ENCODE results near the gene SND1.

Gene SND1

DNA sequence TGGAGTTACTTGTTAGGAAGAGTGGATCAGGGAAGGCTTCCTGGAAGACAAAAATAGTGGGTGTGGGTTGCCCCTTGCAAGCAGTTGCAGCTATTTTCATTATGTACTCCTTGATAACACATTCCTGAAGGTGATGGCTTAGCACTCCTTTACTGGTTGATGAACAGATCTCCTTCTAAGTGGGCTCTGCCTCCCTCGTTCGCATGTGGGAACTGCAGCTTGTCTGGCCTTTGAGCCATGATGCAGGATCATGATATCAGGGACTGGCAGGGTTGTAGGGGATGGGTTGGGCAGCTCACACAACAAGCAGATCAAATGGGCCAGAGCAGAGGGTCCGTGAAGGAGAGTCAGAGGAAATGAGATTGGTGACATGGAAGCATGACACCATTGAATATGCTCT is 408.0 kb downstream of the SND1 start:
- no peak for DNase-seq (ENCODE audit: low read depth)
- TF ChIP-seq, protein P1, sequence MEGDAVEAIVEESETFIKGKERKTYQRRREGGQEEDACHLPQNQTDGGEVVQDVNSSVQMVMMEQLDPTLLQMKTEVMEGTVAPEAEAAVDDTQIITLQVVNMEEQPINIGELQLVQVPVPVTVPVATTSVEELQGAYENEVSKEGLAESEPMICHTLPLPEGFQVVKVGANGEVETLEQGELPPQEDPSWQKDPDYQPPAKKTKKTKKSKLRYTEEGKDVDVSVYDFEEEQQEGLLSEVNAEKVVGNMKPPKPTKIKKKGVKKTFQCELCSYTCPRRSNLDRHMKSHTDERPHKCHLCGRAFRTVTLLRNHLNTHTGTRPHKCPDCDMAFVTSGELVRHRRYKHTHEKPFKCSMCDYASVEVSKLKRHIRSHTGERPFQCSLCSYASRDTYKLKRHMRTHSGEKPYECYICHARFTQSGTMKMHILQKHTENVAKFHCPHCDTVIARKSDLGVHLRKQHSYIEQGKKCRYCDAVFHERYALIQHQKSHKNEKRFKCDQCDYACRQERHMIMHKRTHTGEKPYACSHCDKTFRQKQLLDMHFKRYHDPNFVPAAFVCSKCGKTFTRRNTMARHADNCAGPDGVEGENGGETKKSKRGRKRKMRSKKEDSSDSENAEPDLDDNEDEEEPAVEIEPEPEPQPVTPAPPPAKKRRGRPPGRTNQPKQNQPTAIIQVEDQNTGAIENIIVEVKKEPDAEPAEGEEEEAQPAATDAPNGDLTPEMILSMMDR (IDR thresholded peaks at IDR 0.05; ENCODE audit: low read length, missing control alignments), result no peak
- no peak overlapping the region for H3K4me3 ChIP-seq (replicated peaks; ENCODE audit: low read depth, low read length)

DNA sequence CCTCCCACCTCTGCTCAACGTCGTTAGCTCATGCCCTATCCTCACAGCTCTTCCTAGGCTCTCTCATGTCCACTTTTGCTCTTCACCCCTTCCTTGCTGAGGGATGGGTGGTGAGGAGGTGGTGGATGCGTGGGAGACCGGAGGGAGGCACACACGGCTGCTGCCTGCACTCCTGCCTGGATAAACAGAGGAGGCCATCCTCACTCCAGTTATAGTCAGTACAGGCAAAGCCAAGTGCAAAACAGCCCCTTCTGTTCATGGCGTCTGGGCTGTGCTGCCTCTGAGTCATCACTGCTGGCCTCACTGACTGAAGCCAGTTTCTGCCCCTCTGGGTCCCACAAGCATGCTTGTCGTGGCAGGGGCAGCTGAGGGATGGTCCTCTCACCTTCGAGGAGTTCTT is 411.1 kb downstream of the SND1 start:
- DNase-seq (ENCODE audit: low read depth), result no peak
- H3K4me3 ChIP-seq (replicated peaks; ENCODE audit: low read depth, low read length), result no peak overlapping the region
- TF ChIP-seq, protein P1 (IDR thresholded peaks at IDR 0.05; ENCODE audit: low read length, missing control alignments), result no peak

DNA sequence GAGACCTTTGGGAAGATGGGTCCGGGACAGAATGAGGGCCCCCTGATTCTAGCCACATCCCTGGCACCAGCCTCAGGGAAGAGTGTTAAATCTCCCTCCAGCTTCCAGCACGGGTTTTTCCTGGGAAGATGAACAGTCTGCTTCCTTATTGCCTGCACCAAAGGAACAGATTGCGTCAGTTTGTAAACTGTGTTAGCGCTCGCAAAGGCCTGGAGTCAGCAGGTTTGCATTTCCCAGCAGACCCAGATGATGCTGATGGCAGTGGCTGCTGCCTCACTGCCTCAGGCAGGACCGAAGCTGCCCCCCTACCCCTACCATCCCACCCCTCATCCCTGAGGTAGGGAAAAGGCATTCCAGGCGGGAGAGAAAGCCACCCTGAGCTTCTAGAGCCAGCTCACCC is 413.9 kb downstream of the SND1 start:
- TF ChIP-seq, protein P1 (IDR thresholded peaks at IDR 0.05; ENCODE audit: low read length, missing control alignments), result no peak
- H3K4me3 ChIP-seq (replicated peaks; ENCODE audit: low read depth, low read length), result no peak overlapping the region
- no peak for DNase-seq (ENCODE audit: low read depth)

DNA sequence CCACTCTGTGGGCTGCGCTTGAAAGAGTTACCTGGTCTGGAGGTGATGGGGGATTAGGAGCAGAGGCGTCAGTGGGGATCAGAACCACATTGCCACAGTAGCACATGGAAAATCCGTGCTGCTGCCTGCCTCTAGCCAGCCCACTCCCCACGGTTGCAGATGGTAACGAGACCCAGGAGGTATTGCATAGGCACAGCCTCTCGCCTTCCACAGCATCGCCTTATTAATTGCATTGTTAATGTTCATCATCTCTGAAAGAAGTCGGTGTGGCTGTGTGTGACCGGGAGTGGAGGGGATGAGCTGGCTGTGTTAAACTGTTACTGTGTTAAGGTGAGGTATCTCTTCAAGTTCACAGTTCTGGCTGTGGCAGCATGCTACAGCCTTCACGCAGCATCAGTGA is 414.4 kb downstream of the SND1 start:
- DNase-seq (ENCODE audit: low read depth), result no peak
- TF ChIP-seq, protein P1 (IDR thresholded peaks at IDR 0.05; ENCODE audit: low read length, missing control alignments), result no peak
- H3K4me3 ChIP-seq (replicated peaks; ENCODE audit: low read depth, low read length), result no peak overlapping the region

DNA sequence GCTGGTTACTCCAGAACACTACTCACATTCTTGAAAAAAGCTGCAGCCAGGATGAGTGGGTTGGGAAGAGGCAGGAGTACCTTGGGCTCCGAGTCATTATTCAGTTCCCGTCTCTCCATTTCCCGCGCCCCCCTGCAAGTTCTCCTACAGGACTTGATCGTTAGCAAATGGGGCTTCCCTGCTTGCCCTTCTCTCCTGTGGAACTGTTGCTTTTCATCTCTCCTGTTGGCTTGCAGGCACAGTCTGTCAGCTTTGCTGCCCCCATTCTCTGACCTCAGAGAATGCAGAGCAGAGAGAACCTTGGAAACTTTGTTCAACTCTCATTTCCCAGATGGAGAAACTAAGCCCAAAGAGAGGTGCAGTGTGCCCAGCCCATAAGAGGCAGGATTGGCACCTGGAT is 414.9 kb downstream of the SND1 start:
- no peak for DNase-seq (ENCODE audit: low read depth)
- no peak overlapping the region for H3K4me3 ChIP-seq (replicated peaks; ENCODE audit: low read depth, low read length)
- TF ChIP-seq, protein P1 (IDR thresholded peaks at IDR 0.05; ENCODE audit: low read length, missing control alignments), result peak; percentile 4

DNA sequence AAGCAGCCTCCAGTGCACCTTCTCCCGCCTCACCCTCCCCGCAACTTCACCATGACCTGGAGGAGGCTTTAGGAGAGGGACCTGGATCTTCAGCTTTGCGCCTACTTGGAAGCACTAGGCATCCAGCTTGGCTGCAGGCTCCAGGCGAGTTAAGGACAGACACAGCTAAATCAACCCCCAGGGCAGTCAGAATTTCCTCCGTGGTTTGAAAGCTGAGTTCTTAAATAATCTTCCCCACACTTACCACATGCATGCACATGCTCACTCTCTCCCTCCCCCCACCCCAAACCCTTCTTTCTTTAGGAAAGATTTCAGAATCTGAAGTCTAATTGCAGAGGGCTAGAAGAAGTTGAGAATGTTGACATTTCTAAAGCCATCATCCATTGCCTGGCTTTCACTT is 416.0 kb downstream of the SND1 start:
- no peak for DNase-seq (ENCODE audit: low read depth)
- no peak overlapping the region for H3K4me3 ChIP-seq (replicated peaks; ENCODE audit: low read depth, low read length)
- TF ChIP-seq, protein P1 (IDR thresholded peaks at IDR 0.05; ENCODE audit: low read length, missing control alignments), result no peak

DNA sequence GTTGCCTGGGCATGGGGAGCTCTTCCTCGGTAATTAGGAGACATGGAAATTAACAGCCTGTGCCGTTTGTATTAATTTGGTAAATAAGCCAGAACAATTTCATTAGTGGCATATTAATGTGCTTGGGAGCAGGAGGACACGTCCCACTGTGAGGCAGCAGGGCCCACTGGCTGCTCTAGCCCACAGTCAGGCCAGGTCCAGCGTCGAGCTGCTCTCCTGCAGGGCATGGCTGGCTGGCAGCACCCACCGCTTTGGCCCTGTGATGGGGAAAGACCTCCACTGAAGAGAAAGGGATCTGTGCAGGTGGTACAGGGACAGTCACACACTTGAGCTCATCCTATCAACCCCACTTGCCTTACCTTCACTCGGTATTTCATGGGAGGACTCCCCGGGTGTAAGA is 416.8 kb downstream of the SND1 start:
- DNase-seq (ENCODE audit: low read depth), result no peak
- no peak overlapping the region for H3K4me3 ChIP-seq (replicated peaks; ENCODE audit: low read depth, low read length)
- TF ChIP-seq, protein P1 (IDR thresholded peaks at IDR 0.05; ENCODE audit: low read length, missing control alignments), result no peak
